HG03439 (cell line): ENCODE measurements around the gene ANXA11.

Experiments
- ATAC-seq: cut with Tn5 transposase; IDR thresholded peaks from one replicate; pipeline ENCODE4 v1.9.1; 2021; ENCODE audit warnings: mild to moderate bottlenecking, moderate library complexity; ENCODE audit not compliant: unreplicated experiment

Gene ANXA11

GRCh38 chr10:80188713-80189112 lies 16.6 kb downstream of the ANXA11 start:
- no peak for ATAC-seq

GRCh38 chr10:80187465-80188409 lies 17.6 kb downstream of the ANXA11 start:
- ATAC-seq = peak; percentile 71

- ATAC-seq = no peak
These were observed 18.3 kb downstream of the ANXA11 start for GRCh38 chr10:80187060-80187459.

GRCh38 chr10:80186364-80187012 lies 18.8 kb downstream of the ANXA11 start:
- ATAC-seq = no peak

- no peak for ATAC-seq
These were observed 19.6 kb downstream of the ANXA11 start for GRCh38 chr10:80185578-80186299.

GRCh38 chr10:80184291-80184690 lies 21.0 kb downstream of the ANXA11 start:
- ATAC-seq = no peak

- ATAC-seq = no peak
These were observed 21.9 kb downstream of the ANXA11 start for GRCh38 chr10:80183436-80183835.

GRCh38 chr10:80182986-80183385 lies 22.4 kb downstream of the ANXA11 start:
- no peak for ATAC-seq

GRCh38 chr10:80177781-80178636 lies 27.3 kb downstream of the ANXA11 start:
- no peak for ATAC-seq

- no peak for ATAC-seq
These were observed 28.8 kb downstream of the ANXA11 start for GRCh38 chr10:80176526-80176925.

- no peak for ATAC-seq
These were observed 30.5 kb downstream of the ANXA11 start for GRCh38 chr10:80174641-80175395.

GRCh38 chr10:80173466-80173865 lies 31.9 kb downstream of the ANXA11 start:
- no peak for ATAC-seq

- no peak for ATAC-seq
These were observed 32.4 kb downstream of the ANXA11 start for GRCh38 chr10:80172896-80173295.

- ATAC-seq = no peak
These were observed 34.1 kb downstream of the ANXA11 start for GRCh38 chr10:80171248-80171660.

- ATAC-seq = no peak
These were observed 34.7 kb downstream of the ANXA11 start for GRCh38 chr10:80170641-80171040.

GRCh38 chr10:80170026-80170425 lies 35.3 kb downstream of the ANXA11 start:
- no peak for ATAC-seq

GRCh38 chr10:80168679-80169380 lies 36.5 kb downstream of the ANXA11 start:
- no peak for ATAC-seq

GRCh38 chr10:80168162-80168511 lies 37.2 kb downstream of the ANXA11 start:
- ATAC-seq = no peak

GRCh38 chr10:80167471-80168161 lies 37.7 kb downstream of the ANXA11 start:
- no peak for ATAC-seq
